Stimulated activated CD4-positive, alpha-beta T cell treated with anti-CD3 and anti-CD28 coated beads, TNF-alpha, amount 100 ng/mL, for 24 hours (primary cell): ENCODE results near the gene CACNA1E.

Experiments
- DNase-seq, 3 experiments: peaks; one replicate each; pipeline ENCODE4 v3.0.0-alpha.2; 2020; ENCODE audit warnings: low read depth in 3 of 3

CACNA1E gene

DNA sequence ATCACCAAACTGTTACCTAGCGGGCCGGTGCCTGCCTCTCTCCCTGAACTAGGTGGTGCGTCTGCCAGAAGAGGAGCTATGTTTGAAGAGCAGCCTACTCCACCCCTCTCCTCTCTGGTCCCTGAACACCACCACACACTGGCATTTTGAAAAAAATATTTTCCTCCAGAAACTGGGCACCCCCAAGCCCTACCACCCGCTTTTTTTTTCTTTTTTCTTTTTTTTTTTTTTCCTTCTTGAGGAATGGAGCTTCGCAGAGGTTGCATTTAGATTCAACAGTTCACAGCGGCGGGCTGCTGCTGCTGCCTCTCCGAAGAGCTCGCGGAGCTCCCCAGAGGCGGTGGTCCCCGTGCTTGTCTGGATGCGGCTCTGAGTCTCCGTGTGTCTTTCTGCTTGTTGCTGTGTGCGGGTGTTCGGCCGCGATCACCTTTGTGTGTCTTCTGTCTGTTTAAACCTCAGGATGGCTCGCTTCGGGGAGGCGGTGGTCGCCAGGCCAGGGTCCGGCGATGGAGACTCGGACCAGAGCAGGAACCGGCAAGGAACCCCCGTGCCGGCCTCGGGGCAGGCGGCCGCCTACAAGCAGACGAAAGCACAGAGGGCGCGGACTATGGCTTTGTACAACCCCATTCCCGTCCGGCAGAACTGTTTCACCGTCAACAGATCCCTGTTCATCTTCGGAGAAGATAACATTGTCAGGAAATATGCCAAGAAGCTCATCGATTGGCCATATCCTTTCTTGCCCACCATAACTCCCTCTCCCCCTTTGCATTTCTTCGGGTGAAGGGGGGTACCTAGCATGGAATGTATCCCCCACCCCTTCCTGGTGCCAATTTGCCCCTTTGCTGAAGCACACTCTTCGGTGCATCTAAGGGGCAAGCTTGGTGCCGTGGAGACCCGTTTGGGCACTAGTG is at the start of gene CACNA1E:
TSS of gene CACNA1E (plus strand) at position 233 of the 911 bp plus-strand sequence. CDS start at position 461, 228 bp downstream.
- no peak for DNase-seq

- no peak for DNase-seq
These were observed 49.4 kb upstream of the CACNA1E start for GRCh38 chr1:181433931-181434330.

- DNase-seq, result no peak
These were observed 45.3 kb upstream of the CACNA1E start for GRCh38 chr1:181438013-181438412.

- no peak for DNase-seq
These were observed 42.8 kb upstream of the CACNA1E start for GRCh38 chr1:181440510-181440909.

DNA sequence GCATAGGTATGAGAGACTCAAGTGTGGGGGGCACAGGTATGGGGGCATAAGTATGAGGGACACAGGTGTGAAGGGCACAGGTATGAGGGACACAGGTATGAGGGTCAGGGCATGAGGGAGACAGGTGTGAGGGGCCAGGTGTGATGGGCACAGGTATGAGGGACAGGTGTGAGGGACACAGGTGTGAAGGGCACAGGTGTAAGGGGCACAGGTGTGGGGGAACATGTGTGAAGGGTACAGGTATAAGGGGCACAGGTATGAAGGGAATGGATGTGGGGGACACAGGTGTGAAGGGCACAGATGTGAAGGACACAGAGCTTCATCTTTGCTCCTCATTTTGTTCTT is 41.2 kb upstream of the CACNA1E start:
- no peak for DNase-seq

GRCh38 chr1:181443231-181443853 is 40.0 kb upstream of the CACNA1E start:
- no peak for DNase-seq

GRCh38 chr1:181445436-181445835 is 37.9 kb upstream of the CACNA1E start:
- DNase-seq, result no peak

DNA sequence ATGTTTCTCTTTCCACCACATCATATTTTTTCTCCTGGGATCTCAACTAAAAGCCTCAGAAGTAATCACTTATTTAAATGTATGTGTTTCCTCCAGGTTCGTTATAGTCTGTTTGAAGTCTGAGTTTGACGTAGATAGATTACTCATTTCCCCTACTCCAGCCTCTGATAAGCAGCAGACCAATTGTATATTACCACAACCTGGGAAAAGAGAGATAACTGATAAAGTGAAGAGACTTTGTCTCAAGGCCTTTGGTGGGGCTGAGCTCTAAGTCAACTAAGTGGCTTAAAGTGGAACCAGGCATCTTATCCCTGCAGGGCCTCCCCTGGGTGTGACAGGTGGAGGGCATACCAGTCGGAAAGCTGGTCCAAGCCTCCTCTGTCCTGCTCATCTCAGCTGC is 34.9 kb upstream of the CACNA1E start:
- no peak for DNase-seq

DNA sequence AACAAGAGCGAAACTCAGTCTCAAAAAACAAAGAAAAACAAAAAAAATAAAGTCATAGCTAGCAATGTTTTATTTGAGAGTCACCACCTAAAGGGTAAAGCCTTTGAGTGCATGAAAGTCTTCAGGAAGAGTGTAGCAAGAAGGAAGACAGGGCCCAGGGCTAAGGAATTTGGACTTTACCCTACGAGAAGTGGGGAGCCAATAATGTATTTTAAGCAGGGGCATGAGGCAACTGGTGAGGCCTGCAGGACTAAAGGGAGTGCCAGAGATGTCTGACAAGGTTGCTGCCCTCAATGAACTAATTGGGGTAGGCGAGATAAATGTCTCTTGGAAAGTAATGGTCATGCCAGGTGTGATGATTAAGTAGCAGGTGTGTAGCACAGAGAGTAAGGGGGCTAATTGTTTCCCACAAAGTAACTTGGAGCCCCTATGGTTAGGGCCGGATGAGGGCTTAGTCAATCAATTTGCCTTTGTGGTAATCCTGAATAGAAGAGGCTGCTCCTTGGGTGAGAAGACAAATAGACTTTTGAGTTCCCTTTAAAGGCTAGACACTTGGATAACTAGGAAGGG is 31.6 kb upstream of the CACNA1E start:
- DNase-seq, result no peak

DNA sequence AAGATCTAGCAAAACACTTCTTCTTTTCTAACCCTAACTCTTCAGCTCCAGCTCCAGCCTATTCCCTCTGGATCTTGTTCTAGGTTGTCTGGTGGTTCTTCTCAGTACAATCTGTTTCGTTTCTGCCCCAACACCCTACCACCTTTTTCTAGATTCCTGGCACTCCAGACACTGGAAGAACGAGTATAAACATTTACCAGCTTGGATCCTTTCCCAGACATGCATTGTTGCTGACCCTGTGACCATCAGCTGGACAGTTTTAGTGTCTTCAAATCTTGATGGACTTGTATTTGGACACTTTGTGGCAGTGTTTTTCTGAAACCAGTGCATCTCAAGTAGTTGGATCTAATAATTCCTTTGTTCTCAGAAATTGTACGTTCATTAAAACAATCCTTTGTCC is 30.6 kb upstream of the CACNA1E start:
- no peak for DNase-seq

DNA sequence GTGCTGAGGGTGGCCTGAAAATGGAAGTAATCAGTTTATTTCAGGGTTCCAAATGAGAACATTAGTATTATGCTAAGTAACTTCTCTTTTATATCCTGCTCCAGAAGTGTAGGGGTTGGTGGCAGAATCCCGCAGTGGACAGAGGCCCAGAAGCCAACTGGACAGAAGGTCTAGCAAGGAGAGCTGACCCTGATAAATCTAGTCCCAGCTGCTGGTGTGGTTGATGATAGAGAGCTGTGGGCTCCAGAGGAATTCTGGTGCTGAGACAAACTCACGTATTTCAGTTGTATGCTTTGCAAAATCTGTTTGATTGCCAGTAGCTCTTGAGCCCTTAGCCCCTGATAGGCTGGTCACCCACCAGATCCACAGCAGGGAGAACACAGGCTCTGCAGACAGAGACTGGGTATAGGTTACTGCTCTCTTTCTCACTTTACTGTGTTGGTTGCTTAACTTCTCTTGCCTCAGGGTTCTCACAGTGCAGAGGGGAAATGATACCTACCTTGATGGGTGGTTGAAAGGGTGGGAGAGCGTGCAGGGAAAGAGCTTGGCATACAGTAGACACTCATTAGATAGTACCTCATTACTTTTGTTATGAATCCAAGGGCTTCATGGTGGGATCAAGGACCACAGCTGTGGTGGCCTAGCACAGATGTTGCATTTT is 29.6 kb upstream of the CACNA1E start:
- DNase-seq, result no peak

GRCh38 chr1:181456551-181456950 is 26.8 kb upstream of the CACNA1E start:
- DNase-seq, result no peak

GRCh38 chr1:181458419-181458818 is 24.9 kb upstream of the CACNA1E start:
- DNase-seq, result no peak

DNA sequence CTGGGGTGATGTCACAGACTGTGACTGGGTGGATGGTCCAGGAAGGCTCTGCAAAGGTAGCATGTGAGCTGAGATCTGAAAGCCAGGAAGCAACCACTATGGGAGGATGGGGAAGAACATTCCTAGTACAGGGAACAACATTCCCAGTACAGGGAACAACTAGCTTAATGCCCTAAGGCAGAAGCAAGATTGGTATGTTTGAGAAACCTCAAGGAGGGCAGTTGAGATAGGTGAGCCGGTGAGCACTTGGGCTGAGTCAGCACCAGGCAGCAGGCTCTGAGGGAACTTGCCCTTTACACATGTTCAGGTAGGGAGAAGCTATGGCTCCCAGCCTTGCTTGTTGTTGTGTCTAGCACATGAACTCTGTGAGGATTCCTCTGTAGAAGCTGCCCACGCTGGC is 24.2 kb upstream of the CACNA1E start:
- DNase-seq, result no peak

GRCh38 chr1:181469829-181470228 is 13.5 kb upstream of the CACNA1E start:
- DNase-seq, result no peak

DNA sequence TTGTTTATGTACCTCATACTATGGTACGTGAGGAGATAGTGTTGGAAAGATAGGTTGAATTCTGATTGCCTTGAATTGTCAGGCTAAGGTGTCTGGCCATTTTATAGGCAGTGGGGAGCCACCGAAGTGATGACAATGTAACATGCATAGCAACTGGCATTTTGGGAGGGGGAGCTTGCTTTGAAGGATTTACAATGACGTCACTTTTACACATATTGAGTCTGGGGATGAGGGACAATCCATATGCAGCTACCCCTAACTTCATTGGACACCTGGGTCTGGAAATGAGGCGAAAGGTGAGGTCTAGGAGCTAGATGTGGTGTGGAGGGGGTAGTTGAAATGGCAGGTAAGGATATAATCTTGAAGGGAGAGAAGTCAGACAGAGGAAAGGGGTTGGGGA is 7.7 kb upstream of the CACNA1E start:
- DNase-seq, result no peak

DNA sequence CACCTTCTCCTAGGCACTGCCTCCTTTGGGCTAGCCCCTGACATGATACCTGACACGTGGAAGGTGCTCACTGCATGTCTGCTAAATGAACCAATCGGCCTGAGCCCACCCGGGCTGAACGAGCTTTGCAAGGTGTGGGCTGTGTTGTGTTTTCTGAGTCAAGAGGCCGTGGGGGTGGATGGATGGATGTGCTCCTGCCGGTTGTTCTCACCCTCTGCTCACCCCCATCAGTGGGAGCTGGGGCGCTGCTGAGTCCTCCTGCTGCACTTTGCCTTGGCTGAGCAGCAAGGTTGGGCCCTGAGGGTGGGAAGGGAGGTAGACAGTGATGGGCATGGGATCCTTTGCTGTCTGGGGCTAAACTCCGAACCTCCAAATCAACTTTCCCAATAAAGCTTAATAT is 6.7 kb upstream of the CACNA1E start:
- DNase-seq, result no peak

- no peak for DNase-seq
These were observed 5.0 kb upstream of the CACNA1E start for GRCh38 chr1:181478306-181478705.

DNA sequence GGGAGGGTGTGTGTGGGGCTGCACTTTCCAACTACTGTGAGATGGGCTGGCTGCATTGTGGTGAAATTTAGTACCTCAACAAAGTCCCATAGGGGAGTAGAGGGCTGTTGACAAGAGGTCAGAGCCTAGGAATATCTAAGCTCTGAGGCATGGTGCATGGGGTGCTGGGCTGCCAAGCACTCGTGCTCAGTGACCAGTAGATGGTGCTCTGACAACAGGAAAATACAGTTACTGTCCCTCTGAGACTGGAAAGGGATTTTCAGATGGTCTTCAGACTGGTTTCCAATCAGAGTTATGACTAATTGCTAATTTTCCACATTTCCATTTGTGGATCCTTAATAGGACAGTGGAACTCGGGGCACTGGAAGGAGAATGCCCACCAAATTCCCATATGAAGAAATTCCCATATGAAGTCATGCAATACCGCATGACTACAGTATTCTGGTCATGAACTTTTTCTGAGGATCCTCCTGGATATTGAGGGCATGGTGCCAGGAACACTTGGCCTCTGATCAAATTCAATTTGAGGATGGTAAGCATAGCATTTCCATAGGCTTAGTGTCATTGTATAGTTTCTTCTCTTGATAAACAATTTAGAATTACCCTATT is 4.1 kb upstream of the CACNA1E start:
- DNase-seq, result no peak

DNA sequence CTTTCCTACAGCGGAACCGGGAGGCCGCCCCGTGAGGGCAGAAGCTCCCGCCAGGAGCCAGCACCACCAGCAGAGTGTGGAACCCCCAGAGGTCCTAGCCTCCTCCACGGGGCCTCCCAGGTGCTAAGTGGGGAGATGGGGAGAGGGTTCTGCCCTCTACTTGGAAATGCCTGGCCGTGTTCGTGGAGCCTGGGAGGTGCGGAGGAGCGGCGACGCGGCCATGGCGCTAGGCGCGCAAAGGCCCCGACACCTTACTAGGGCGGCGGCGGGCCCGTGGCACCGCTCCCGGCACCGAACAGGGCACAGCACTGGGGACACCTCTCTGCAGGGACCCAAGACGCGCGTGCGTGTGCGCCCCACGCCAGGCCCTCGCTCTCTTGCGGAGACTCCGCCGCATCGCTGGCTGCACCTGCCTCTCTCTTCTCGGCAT is 1.3 kb upstream of the CACNA1E start:
- no peak for DNase-seq

GRCh38 chr1:181482521-181483284 is 614 bp upstream of the CACNA1E start:
- peak in 2 of 3 experiments; percentile 12 to 54 for DNase-seq
